Calu3 (cell line): ENCODE results near the gene TNFRSF12A. TPM values are rescaled to one million over a fixed set of nuclear protein-coding genes. Genes with fewer than 3 reads are reported as not detected.
A peak's percentile ranks its signal among the peaks of the same experiment; 100 is the strongest.

ENCODE experiments used
- BruUV-seq: library from RNA; stranded (reverse); fragments of 400-500 nt; replicated peaks from 2 replicates; lab custom pipeline; 2021; lab: Mats Ljungman, UMichigan
- CTCF ChIA-PET: fragments of 300-600 bp; sonication (Branson Sonifier 250); formaldehyde crosslinking; loops from one replicate; lab custom pipeline; 2022; ENCODE audit warnings: antibody characterized with exemption; lab: Charles Lee
- DNase-seq: peaks from one replicate; pipeline ENCODE4 v3.0.0; 2022
- H3K27ac Mint-ChIP-seq: one replicate; pipeline ENCODE4 v1.8.0; 2022; ENCODE audit warnings: mixed read lengths; ENCODE audit not compliant: unreplicated experiment
- H3K27me3 Mint-ChIP-seq: one replicate; pipeline ENCODE4 v1.8.0; 2022; ENCODE audit warnings: mixed read lengths; ENCODE audit not compliant: unreplicated experiment
- H3K36me3 Mint-ChIP-seq: one replicate; pipeline ENCODE4 v1.8.0; 2022; ENCODE audit warnings: mild to moderate bottlenecking, moderate library complexity, mixed read lengths; ENCODE audit not compliant: insufficient read depth, unreplicated experiment
- H3K4me1 Mint-ChIP-seq: one replicate; pipeline ENCODE4 v1.8.0; 2022; ENCODE audit warnings: mild to moderate bottlenecking, low read depth, mixed read lengths; ENCODE audit not compliant: unreplicated experiment
- H3K4me3 Mint-ChIP-seq: one replicate; pipeline ENCODE4 v1.8.0; 2022; ENCODE audit warnings: mild to moderate bottlenecking, low read depth, moderate library complexity, mixed read lengths; ENCODE audit not compliant: unreplicated experiment
- H3K9me3 Mint-ChIP-seq: one replicate; pipeline ENCODE4 v1.8.0; 2022; ENCODE audit warnings: low read depth, mixed read lengths; ENCODE audit not compliant: unreplicated experiment
- intact Hi-C: fragments of 100-400 bp; cut with micrococcal nuclease; formaldehyde crosslinking; loops from one replicate; pipeline ENCODE4 v1.10.0; 2022; ENCODE audit not compliant: unreplicated experiment
- total RNA-seq: library from RNA; stranded (reverse); gene quantifications from 2 replicates; pipeline ENCODE4 v1.2.3, GENCODE V29; 2022
- TF ChIP-seq, protein P1 (sequence below): fragments of 200-600 bp; IDR thresholded peaks from one replicate; pipeline ENCODE4 v1.8.0; 2022; ENCODE audit warnings: antibody characterized with exemption; ENCODE audit not compliant: unreplicated experiment

TNFRSF12A gene
- total RNA-seq, 1 experiment from 2014 or later: 478 TPM

DNA sequence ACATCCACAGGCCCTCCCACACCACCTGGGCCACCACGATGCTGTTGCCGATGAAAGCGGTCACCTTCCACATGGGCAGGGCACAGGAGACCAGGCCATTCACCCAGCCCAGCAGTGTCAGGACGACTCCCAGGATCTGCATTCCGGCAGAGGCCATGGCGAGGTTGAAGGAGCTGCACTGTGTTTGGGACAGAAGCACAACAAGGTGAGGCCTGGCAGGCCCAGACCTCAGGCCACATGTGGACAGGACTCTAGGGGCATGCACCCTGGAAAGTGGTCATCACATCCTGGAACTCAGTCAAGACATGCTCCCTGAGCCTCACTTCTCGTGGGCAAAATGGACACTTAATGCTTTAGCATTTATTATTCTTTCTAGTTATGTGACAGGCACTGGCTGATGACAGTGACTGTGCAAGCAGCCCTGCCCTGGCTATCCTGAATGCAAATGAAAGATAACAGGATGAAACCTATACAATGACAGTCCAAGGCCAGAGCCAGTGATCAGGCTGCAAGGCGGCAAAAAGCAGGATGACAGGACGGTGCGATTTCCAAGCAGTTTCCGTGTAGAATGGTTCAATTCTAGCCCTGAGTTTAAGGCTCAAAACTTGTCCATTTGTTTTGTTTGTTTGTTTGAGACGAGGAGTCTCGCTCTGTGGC, 4.2 kb upstream of the TNFRSF12A start:
- Mint-ChIP-seq H3K4me3 (no peak overlapping the region), H3K27me3 (no peaks in the 10 kb centered on the region), H3K36me3 (peaks cover 57% of the 10 kb centered on the region), H3K27ac (no peak overlapping the region), H3K4me1 (peaks cover 48% of the 10 kb centered on the region), H3K9me3 (no peaks in the 10 kb centered on the region)
- no TSS peak for BruUV-seq
- CTCF ChIA-PET: no interaction called here
- intact Hi-C loops: no loop called here
- DNase-seq: no peak
- TF ChIP-seq, protein P1, sequence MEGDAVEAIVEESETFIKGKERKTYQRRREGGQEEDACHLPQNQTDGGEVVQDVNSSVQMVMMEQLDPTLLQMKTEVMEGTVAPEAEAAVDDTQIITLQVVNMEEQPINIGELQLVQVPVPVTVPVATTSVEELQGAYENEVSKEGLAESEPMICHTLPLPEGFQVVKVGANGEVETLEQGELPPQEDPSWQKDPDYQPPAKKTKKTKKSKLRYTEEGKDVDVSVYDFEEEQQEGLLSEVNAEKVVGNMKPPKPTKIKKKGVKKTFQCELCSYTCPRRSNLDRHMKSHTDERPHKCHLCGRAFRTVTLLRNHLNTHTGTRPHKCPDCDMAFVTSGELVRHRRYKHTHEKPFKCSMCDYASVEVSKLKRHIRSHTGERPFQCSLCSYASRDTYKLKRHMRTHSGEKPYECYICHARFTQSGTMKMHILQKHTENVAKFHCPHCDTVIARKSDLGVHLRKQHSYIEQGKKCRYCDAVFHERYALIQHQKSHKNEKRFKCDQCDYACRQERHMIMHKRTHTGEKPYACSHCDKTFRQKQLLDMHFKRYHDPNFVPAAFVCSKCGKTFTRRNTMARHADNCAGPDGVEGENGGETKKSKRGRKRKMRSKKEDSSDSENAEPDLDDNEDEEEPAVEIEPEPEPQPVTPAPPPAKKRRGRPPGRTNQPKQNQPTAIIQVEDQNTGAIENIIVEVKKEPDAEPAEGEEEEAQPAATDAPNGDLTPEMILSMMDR: no peak

DNA sequence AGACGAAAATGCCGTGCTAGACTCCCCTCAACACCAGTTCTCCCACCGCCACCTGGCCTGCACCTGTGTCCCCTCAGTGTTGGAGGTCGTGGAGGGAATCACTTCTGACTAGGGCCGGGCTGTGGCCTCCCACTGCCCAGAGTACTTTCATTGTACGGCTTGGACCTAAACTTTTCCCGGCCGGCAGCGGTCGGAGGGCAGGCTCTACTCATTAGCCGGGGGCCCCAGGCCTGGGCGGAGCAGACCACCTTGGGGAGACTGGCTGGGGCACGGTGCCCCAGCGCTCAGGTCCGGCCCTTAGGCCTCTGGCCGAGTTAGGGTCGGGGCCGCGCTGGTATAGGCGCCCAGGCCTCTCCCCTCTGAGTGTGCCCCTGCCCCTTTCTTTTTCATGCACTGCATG, 2.8 kb upstream of the TNFRSF12A start:
- H3K27me3 Mint-ChIP-seq: no peaks in the 10 kb centered on the region
- TF ChIP-seq, protein P1: no peak
- no peak for DNase-seq
- H3K27ac Mint-ChIP-seq: no peak overlapping the region
- H3K9me3 Mint-ChIP-seq: no peaks in the 10 kb centered on the region
- CTCF ChIA-PET: interaction anchor here (0.7 kb wide), 1 partner anchor 33 kb away, joined by 6 read pairs; no protein-coding TSS in a partner anchor
- BruUV-seq: no TSS peak
- H3K36me3 Mint-ChIP-seq: peaks cover 57% of the 10 kb centered on the region
- intact Hi-C loops: no loop called here
- H3K4me3 Mint-ChIP-seq: no peak overlapping the region
- peaks cover 43% of the 10 kb centered on the region for H3K4me1 Mint-ChIP-seq

DNA sequence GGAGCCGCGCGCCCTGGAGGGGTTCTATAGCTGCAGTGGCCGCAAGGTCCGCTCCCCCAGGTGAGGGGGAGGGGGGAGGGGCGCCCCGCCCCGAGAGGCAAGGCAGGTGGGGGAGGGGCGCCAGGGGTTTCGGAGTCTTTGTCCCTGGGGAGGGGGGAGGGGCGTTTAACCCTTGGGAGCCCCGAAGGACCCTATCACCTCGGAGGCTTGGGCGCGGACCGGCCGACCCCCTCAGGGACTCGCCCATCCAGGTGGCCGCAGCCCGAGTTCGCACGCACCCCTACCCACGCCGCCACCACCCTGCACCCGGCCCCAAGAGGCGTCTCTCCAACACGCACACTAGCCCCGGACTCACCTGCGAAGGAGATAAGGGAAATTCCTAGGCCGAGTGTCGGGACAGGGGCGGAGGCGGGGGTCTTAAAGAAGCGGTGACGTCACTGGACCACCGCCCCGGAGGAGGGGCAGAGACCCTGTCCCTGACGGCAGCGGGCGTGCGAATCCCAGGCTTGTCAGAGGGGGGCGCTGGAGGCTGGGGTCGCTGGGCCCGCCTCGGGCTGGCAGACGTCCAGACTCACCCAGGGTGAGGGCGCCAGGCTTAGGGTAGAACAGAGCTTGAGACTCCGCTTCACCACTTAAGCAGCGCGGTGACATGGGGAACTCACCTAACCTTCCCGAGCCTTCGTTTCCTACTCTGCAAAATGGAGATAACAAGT, 2.2 kb upstream of the TNFRSF12A start, which contains the start of gene CLDN6:
TSS of gene CLDN6 (minus strand) at position 390 of the 713 bp plus-strand sequence. CDS start 2,162 bp downstream, outside the sequence.
- Mint-ChIP-seq H3K27ac (no peak within 1 kb of the TSS), H3K9me3 (no peaks in the 10 kb centered on the region), H3K27me3 (no peaks in the 10 kb centered on the region), H3K4me3 (peak within 1 kb of the TSS; percentile 61), H3K4me1 (peaks cover 43% of the 10 kb centered on the region), H3K36me3 (peaks cover 57% of the 10 kb centered on the region)
- TF ChIP-seq, protein P1: peak; percentile 45
- CTCF ChIA-PET: interaction anchor here (0.7 to 7.8 kb wide), 2 partner anchors 11 to 32 kb away, joined by 6 to 126 read pairs; no protein-coding TSS in a partner anchor
- intact Hi-C loops: no loop called here
- DNase-seq: peak; percentile 63
- BruUV-seq: no TSS peak

DNA sequence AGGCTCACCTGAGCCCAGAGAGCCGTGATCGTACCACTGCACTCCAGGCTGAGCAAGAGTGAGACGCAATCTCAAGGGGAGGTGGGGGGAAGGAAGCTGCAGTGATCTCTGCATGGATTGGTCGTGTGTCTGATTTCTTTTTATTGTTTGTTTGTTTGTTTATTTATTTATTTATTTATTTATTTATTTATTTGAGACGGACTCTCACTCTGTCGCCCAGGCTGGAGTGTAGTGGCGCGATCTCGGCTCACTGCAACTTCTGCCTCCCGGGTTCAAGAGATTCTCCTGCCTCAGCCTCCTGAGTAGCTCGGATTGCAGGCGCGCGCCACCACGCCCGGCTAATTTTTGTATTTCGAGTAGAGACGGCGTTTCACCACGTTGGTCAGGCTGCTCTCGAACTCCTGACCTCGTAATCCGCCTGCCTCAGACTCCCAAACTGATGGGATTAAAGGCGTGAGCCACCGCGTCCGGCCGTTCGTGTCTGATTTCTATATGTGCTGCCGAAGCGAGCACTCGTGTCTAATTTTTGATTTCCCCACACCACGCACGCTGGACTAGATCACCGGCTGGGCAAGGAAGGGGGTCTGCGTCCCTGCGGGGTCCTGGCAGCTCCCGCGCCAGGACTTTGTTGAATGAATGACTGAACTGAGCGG, 448 bp upstream of the TNFRSF12A start:
- H3K27me3 Mint-ChIP-seq: no peaks in the 10 kb centered on the region
- peaks cover 62% of the 10 kb centered on the region for H3K36me3 Mint-ChIP-seq
- peak overlapping the region; percentile 80 for H3K4me3 Mint-ChIP-seq
- peaks cover 39% of the 10 kb centered on the region for H3K4me1 Mint-ChIP-seq
- no peaks in the 10 kb centered on the region for H3K9me3 Mint-ChIP-seq
- TSS peak; percentile 47 for BruUV-seq
- DNase-seq: no peak
- TF ChIP-seq, protein P1: no peak
- H3K27ac Mint-ChIP-seq: peak overlapping the region; percentile 89
- CTCF ChIA-PET: interaction anchor here (0.7 to 7.8 kb wide), 5 partner anchors 8 to 50 kb away, joined by 3 to 126 read pairs (median 4); no protein-coding TSS in a partner anchor
- intact Hi-C loops: loop anchor here (1.0 kb wide), 1 partner anchor 12 kb away; no protein-coding TSS in a partner anchor
